Mucosa of gallbladder (tissue), 1 donor: ENCODE data around the gene GNB1L. TPM values are rescaled to one million over a fixed set of nuclear protein-coding genes. Genes with fewer than 3 reads are reported as not detected.
A peak's percentile ranks its signal among the peaks of the same experiment; 100 is the strongest.

Experiments
- DNase-seq: peaks from one replicate; pipeline ENCODE4 v3.0.0-alpha.2; 2020; ENCODE audit warnings: low spot score
- total RNA-seq: library from RNA; stranded (reverse); gene quantifications from one replicate; pipeline ENCODE4 v1.2.1, GENCODE V29; 2021
- donor health status: DM: no; HTN: no; CAD: no.

The GNB1L gene
- total RNA-seq, 1 donor from 2014 or later: 6.2 TPM

GRCh38 chr22:19761725-19762567, 92.7 kb downstream of the GNB1L start:
- no peak for DNase-seq

- no peak for DNase-seq
These were observed 93.5 kb downstream of the GNB1L start for GRCh38 chr22:19760951-19761724.

- no peak for DNase-seq
These were observed 94.4 kb downstream of the GNB1L start, which contains the start of gene TBX1 for GRCh38 chr22:19760058-19760950. Gene TBX1 (plus strand): TSS chr22:19760778. CDS start chr22:19760844, 66 bp downstream.

GRCh38 chr22:19759427-19760057, 95.1 kb downstream of the GNB1L start:
- DNase-seq: no peak

GRCh38 chr22:19758896-19759426, 95.7 kb downstream of the GNB1L start:
- DNase-seq: no peak

GRCh38 chr22:19757985-19758895, 96.4 kb downstream of the GNB1L start:
- DNase-seq: no peak

- DNase-seq: no peak
These were observed 97.3 kb downstream of the GNB1L start for GRCh38 chr22:19757140-19757984.

- DNase-seq: peak; percentile 41
These were observed 98.2 kb downstream of the GNB1L start for GRCh38 chr22:19756288-19757128.

GRCh38 chr22:19755722-19756287, 98.9 kb downstream of the GNB1L start:
- DNase-seq: no peak

- DNase-seq: no peak
These were observed 99.4 kb downstream of the GNB1L start for GRCh38 chr22:19755145-19755710.

GRCh38 chr22:19754701-19755144, 100.0 kb downstream of the GNB1L start:
- DNase-seq: no peak

GRCh38 chr22:19753996-19754700, 100.5 kb downstream of the GNB1L start:
- DNase-seq: no peak

GRCh38 chr22:19753090-19753842, 101.4 kb downstream of the GNB1L start:
- no peak for DNase-seq

GRCh38 chr22:19751497-19752245, 103.0 kb downstream of the GNB1L start:
- no peak for DNase-seq
